Renal cortical epithelial cell (primary cell): ENCODE measurements around the gene SC5D. TPM values are rescaled to one million over a fixed set of nuclear protein-coding genes. Genes with fewer than 3 reads are reported as not detected.

ENCODE experiments used
- DNase-seq: peaks from one replicate; pipeline ENCODE4 v3.0.0-alpha.2; 2011; ENCODE audit warnings: low read depth
- total RNA-seq: library from RNA; depleted of rRNA; stranded (reverse); fragments of >200 nt; gene quantifications from 2 replicates; pipeline ENCODE4 v1.2.3, GENCODE V29; 2014

The SC5D gene
- total RNA-seq, 1 donor from 2014 or later = 51.0 TPM

GRCh38 chr11:121356357-121356756, 63.8 kb downstream of the SC5D start:
- peak; percentile 8 for DNase-seq

Other genes starting within 250 kb of the SC5D start
- gene TECTA, start 191.5 kb upstream of the SC5D start, total RNA-seq = 0.17 and 0.50 TPM in 2 replicates
- gene SORL1, start 159.5 kb downstream of the SC5D start, total RNA-seq = 3.1 and 4.3 TPM in 2 replicates